ENCODE results near the gene NINJ1.

Gene NINJ1

GRCh38 chr9:93099551-93100275, 34.3 kb downstream of the NINJ1 start:
- no peak for DNase-seq

GRCh38 chr9:93098236-93098946, 35.7 kb downstream of the NINJ1 start:
- peak; percentile 48 for DNase-seq

GRCh38 chr9:93097511-93098201, 36.4 kb downstream of the NINJ1 start:
- DNase-seq = no peak

- no peak for DNase-seq
These were observed 37.2 kb downstream of the NINJ1 start for GRCh38 chr9:93096811-93097382.

- DNase-seq = peak; percentile 60
These were observed 37.8 kb downstream of the NINJ1 start, which contains the start of gene CARD19 for GRCh38 chr9:93096131-93096802. CARD19 (plus strand) TSS chr9:93096217; CDS start chr9:93096346, 129 bp downstream.

GRCh38 chr9:93095205-93096130, 38.6 kb downstream of the NINJ1 start:
- peak; percentile 100 for DNase-seq

GRCh38 chr9:93094658-93095204, 39.3 kb downstream of the NINJ1 start:
- DNase-seq = no peak

GRCh38 chr9:93093877-93094657, 40.0 kb downstream of the NINJ1 start:
- DNase-seq = no peak

GRCh38 chr9:93093127-93093876, 40.7 kb downstream of the NINJ1 start:
- no peak for DNase-seq

GRCh38 chr9:93092251-93092991, 41.6 kb downstream of the NINJ1 start:
- no peak for DNase-seq

GRCh38 chr9:93091453-93092081, 42.5 kb downstream of the NINJ1 start:
- DNase-seq = no peak

GRCh38 chr9:93091056-93091452, 43.0 kb downstream of the NINJ1 start:
- DNase-seq = no peak

GRCh38 chr9:93090091-93090655, 43.9 kb downstream of the NINJ1 start:
- no peak for DNase-seq

GRCh38 chr9:93089481-93089991, 44.5 kb downstream of the NINJ1 start:
- DNase-seq = no peak

GRCh38 chr9:93089024-93089423, 45.0 kb downstream of the NINJ1 start:
- DNase-seq = no peak

GRCh38 chr9:93088656-93089015, 45.4 kb downstream of the NINJ1 start:
- no peak for DNase-seq

GRCh38 chr9:93087971-93088655, 45.9 kb downstream of the NINJ1 start:
- DNase-seq = no peak

Data from activated gamma-delta T cell (primary cell).